Stimulated activated CD8-positive, alpha-beta memory T cell treated with anti-CD3 and anti-CD28 coated beads, Interleukin-12 subunit alpha, Interleukin-12 subunit beta, amount 100 ng/mL, for 4 hours (primary cell): Measurements from ENCODE around the gene MVD.

Experiments used
- DNase-seq: peaks from one replicate; pipeline ENCODE4 v3.0.0-alpha.2; 2020; ENCODE audit warnings: low read depth

The MVD gene

GRCh38 chr16:88697116-88697830 is 34.4 kb upstream of the MVD start:
- DNase-seq = no peak

DNA sequence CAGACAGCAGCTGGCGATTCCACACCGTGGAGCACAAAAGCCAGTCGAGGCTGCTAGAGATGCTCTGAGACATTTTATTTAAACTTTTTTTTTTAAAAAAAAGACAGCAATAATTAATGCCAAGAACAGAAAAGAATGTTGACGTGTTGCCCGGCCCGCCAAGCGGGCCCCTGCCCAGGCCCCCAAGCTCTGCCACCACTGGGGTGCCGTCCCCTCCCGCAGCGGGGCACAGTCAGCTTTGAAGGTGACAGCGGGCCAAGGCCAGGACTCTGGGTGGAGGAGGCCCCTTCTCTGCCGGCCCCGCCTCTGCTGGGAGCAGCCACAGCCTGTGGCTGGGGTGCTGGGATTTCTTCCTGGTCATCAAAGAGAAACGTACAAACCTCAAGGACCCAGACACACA is 33.5 kb upstream of the MVD start:
- no peak for DNase-seq

DNA sequence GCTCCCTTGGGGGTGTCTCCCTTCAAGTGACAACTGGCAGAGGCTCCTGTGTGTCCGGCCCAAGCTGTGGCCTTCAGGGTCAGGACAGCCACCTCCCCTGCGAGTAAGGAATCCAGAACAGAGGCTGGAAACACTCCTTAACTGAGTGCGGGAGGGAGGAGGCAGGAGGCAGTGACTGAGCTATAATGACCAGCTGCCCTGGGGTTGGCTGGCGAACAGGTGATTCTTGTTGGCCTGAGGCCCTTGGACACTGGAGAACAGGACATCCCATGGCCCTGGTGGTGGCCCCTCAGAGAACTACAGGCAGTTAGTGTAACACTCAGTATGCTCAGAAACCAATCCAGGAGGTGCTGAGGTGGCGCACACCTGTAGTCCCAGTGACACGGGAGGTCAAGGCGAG is 32.9 kb upstream of the MVD start:
- no peak for DNase-seq

- DNase-seq = no peak
Observed at GRCh38 chr16:88695218-88695617, 32.3 kb upstream of the MVD start.

GRCh38 chr16:88694221-88695087 is 31.6 kb upstream of the MVD start:
- no peak for DNase-seq

GRCh38 chr16:88693420-88694177 is 30.7 kb upstream of the MVD start:
- DNase-seq = no peak

DNA sequence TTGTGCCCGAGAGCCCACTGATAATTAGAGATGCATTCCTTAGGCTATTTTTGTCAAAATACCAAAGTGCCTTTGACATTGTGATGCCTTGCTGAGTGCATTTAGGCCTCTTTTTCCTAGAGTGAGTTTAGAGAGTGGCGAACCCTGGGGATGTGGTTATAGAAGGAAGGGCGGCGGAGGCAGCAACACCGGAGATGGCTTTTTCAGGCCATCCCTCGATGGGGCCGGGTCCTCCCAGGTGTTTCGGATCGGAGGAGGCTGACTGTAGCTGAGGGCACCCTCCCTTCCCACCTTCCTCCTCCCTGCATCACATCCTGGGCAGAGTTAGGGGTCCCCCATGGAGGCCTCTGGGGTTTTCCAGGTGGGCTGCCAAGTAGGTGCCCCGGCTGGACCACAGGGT is 30.0 kb upstream of the MVD start:
- DNase-seq = no peak

DNA sequence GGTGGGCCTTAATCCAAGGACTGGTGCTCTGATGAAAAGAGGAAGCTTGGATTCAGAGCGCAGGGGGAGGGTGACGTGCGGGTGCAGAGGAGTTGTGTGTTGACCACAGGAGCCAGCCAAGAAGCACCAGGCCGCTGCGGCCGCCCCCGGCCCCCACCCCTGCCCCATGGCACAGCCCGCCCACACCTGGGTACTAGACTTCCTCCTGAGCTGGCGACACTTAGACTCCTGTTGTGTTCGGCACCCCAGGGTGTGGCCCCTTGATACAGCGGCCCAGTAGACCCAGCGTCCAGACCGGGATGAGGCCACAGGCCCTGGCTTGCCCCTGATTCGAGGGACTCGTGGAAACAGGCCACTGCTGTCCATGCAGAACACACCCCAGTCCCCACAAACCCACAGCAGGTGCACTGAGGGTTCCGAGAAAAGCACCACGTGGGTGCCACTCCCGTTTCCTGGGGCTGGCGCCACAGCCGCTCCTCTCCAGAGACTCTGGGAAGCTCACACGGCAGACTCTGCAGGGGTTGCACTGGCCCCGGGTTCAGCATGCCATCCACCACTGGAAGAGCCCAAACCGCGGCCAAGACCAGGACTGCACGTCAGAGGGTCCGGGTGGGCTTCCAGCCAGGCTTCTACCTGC is 29.2 kb upstream of the MVD start:
- DNase-seq = no peak

DNA sequence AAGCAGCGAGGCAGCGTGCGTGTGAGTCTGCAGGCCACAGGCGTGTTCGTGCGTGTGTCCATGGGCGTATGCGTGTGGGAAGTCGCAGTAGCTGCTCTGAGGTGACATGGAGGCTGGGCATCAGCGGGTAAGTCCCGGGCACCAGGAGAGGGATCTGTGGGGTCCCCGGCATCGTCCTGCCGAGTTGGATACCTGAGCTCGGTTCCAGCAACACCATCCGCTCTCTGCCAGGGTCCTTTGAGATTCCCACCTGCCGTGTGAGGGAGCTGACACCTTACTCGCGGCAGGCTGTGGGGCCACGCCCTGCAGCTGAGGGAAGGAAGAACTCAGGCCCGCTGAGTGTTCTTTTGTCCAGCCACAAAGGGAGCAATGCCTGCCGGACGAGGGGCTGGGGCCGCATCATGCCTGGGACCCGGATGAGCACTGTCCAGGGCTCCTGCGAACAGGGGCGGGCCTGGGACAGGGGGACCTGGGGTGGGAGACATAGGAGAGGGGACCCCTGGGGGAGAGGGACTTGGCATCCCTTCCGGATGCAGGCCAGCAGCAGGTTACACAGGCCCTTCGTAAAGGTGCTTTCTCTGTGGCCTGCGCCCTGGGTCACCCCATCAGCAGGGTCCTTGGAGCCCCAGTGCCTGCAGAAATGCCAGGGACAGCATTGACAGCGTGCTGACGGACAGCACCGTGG is 28.4 kb upstream of the MVD start:
- DNase-seq = no peak

DNA sequence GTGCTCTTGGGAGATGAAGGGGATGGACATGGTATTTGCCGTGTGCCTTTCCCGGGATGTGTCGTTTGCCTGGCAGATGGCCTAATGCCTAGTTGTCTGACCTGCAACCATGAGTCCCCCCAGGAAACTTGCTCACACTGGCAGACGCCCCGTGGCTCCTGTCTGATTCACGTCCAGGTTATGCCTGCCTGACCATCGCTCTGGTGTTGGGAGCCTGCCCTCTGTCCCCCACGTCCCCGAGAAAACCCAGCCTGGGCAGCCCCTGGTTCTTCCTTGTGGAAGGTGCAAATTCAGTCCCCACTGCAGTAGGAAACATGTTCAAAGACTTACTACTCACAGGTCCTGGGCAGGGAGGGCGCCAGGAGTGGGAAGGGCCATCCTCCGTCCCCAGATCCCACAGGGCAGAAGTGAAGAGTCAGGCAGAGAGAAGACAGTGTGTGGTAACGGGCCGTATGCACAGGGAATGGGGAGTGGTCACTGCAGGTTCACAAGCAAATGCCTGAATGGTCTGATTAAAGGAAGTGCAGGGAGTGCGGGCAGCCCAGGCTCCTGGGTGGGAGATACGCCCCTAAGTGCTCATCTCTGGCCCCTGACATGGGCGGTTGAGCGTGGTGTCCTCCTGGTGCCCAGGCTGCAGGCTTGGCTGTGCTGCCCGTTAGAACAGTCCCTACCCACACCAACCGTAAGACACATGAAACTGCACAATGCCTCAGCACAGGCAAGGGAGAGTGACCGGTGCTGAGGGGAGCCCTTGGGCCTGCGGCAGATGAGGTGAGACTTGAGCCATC is 27.6 kb upstream of the MVD start:
- DNase-seq = no peak

DNA sequence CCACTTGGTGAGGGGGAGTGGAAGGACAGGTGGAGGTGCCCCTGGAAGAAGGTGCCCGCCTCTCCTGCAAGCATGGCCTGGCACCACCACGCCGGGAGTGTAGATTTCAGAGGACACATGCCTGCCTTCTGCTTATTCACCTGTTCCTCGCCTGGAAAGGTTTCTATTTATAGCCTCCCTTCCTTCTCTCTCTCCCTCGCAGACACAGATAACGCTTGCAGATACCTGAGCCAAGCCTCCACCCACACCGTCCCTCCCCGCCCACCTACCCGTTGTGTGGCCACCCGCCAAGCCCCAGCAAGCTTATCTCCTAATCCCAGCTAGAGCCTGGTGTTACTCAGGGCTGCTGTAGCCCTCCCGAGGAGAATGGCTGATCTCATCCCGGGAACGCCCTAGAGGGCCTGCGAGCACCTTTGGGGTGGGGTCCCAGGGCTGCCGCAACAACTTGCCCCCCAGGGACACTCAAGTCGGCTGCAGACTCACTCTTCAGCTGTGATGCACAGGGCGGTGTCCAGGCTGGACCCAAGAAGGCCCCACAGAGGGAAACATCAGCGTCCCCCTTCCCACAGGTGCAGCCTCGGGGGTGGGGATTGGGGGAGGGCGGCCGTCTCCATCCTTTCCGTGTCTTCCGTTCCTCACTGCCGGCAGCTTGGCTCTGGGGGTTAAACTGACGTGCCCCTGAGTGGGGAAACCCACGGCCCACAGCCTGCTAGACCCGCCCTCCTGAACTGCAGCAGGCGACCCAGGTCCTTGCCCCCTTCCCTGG is 25.3 kb upstream of the MVD start:
- DNase-seq = no peak

DNA sequence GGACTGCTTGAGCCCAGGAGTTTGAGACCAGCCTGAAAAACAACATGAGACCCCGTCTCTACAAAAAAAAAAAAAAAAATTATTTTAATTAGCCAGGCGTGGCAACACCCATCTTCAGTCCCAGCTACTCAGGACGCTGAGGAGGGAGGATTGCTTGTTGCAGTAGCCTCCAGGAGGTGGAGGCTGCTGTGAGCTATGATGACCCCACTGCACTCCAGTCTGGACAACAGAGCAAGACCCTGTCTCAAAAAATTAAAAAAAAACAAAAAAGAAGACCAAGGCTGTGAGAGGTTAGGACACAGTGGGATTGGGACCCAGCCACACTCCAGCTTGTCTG is 24.8 kb upstream of the MVD start:
- DNase-seq = no peak

DNA sequence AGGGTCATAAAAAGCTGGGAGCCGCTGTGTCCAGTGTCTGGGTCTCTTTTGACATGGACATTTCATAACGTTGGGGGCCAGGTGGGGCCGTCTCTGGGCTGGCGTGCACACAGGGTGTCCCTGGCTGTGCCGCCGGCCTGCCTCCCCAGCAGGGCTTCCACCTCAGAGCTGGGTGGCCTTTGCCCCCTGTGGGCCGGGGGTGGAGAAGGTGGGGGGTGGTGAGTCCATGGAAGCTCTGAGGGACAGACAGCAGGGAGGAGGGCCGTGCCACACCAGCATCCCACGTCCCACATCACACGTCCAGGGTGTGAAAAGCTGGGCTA is 24.3 kb upstream of the MVD start:
- no peak for DNase-seq

- DNase-seq = peak; percentile 80
Observed at GRCh38 chr16:88686439-88687253, 23.8 kb upstream of the MVD start, which contains the start of gene SNAI3. Gene SNAI3 (minus strand): TSS chr16:88686507. CDS start chr16:88686406, 101 bp downstream.

DNA sequence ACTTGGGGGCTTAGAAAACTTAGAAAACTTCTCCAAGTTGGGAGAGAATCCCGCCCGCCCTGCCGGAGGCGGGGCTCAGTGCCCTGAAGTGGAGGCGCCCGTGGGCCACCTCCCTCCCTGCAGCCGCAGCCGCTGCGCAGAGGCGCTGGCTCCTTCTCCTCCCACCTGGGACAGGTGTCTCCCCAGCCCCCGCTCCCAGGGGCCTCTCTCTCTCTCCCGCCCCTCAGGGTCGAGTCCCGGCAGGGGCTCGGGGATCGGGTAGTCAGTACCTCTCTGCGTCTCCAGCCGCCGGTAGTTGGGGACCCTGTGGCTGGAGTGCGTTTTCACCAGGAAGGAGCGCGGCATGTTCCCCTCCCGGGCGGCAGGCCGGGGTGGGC is 23.2 kb upstream of the MVD start:
- DNase-seq = no peak

- no peak for DNase-seq
Observed at GRCh38 chr16:88685156-88686061, 22.5 kb upstream of the MVD start.

DNA sequence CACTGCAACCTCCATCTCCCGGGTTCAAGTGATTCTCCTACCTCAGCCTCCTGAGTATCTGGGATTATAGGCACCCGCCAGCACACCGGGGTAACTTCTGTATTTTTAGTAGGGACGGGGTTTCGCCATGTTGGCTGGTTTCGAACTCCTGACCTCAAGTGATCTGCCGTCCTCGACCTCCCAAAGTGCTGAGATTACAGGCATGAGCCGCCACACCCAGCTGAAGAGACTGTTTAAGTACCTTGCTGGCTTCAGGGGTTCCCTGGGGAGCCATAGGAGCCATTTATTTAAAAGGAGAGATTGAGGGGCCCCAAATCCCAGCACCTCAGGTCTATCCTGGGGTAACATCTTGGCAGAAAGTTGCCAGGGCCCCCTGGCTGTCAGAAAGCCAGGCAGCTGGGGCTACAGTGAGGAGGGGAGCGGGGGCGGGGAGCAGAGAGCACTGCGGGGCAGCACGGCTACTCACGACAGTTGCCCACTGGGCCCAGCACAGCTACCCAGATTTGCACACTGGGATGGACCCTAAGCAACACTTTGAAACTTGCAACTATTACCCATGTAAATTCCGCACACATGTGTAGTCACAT is 21.8 kb upstream of the MVD start:
- no peak for DNase-seq
